DMS 273 (cell line): ENCODE measurements around the gene ARHGAP20.
"Not testable (repeated sequence)": the region's sequence is repeated elsewhere in the genome, so short reads cannot be mapped to it uniquely, and the experiment has no call there.

Experiments
- DNase-seq: peaks from one replicate; lab custom pipeline; 2025; ENCODE audit not compliant: unreplicated experiment; lab: John Stamatoyannopoulos, UW

The ARHGAP20 gene

DNA sequence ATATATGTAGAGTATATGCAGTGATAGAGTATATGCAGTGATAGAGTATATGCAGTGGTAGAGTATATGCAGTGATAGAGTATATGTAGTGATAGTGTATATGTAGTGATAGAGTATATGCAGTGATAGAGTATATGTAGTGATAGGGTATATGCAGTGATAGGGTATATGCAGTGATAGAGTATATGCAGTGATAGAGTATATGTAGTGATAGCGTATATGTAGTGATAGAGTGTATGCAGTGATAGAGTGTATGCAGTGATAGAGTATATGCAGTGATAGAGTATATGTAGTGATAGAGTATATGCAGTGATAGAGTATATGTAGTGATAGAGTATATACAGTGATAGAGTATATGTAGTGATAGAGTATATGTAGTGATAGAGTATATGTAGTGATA, 92.9 kb downstream of the ARHGAP20 start:
- not testable (repeated sequence) for DNase-seq

DNA sequence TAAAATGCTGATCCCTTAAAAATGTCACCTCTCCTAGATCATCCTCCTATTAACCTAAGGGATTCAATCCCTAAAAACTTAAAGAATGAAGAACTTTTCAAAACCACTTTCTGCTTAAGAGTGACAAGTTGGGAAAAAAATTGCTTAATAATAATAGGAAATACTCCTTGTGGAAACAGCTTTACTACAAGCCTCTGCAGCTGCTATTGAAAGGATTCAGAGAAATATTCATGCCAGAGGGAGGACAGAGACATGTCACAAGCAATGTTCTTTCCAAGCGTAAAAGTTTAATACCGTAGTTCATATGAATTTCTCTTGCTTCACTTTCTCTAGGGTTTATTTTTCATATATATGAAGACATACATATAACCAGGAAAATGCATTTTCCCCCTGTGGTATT, 98.2 kb downstream of the ARHGAP20 start:
- DNase-seq, result no peak

DNA sequence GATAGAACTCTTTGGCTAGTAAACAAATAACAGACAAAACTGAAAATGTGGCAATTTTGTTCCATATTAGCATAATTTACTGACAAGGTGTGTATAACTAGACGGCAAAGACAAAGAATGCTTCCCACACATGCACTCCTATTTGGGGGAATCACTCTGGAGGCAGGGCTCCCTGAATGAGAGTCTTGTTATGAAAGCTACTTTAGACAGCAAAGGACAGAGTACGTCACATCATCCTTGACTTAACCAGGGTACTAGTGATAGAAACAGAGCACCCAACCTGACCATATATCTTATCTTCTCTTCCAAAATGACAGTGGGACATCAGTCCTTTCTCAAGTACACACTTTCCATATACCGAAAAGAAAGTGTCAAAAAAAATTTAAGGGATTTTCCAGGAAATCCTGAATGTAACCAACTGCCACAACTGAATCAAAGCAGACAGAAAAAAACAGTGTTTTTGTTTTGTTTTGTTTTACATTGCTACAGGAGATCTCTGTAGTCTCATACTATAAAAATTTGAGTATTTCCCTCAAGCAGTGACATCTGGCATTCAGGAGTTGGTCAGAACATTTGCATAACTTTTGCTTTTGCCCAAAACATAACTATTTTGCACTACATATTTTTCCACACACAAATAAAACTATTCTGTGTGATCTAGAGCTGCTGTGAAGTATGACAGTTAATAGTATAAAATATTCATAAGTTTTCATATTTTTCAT, 98.9 kb downstream of the ARHGAP20 start:
- no peak for DNase-seq

DNA sequence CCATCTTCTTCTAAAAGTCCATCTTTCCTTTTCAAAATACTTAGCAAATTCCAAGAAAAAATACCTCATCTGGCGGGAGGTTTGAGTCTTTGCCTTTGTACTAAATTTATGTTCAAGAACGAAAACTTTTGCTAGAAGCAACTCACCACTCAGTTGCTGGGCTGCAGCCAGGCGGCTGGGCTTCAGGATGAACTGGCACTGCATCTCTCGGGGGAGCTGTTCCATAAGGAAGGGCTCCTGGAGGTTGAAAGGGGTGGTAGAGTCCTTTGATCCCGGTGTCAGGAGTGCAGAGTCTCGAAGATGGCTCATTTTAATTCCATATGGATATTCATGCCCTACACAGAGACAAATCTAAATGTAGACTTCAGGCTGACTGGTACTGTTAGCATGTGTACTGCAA, 105.8 kb downstream of the ARHGAP20 start:
- no peak for DNase-seq

DNA sequence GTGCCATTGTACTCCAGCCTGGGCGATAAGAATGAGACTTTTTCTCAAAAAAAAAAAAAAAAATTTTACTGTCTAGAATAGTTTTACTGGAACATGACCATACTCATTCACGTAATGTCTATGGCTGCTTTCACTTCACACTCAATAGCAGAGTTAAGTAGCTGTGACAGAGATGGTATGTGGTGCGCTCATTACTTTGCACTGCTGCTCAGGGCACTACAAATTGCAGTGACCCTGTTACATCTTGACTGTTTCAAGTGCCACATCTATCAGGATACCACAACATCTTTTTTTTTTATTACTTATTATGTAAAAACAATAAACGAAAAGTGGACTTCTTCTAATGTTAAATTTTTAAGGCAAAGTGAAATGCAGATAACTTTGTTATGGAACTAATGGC, 110.3 kb downstream of the ARHGAP20 start:
- no peak for DNase-seq

DNA sequence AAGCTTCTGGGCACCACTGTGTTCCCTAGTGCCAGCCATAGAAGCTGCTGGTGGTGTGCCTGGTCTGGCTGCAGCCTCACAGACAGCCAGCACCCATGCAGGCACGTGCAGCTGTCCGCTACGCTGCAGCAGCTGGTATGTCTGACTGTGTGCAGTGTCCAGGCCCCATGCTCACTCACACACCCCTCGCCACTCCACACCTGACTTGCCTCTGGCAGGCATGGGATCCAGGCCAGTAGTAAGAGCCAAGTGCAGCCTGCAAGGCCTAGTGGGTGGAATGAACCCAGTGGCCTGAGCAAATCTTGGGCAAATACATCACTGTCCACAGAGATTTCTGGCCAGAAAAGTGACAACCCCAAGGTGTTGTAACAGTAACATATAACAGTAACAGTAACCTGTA, 111.9 kb downstream of the ARHGAP20 start:
- no peak for DNase-seq

DNA sequence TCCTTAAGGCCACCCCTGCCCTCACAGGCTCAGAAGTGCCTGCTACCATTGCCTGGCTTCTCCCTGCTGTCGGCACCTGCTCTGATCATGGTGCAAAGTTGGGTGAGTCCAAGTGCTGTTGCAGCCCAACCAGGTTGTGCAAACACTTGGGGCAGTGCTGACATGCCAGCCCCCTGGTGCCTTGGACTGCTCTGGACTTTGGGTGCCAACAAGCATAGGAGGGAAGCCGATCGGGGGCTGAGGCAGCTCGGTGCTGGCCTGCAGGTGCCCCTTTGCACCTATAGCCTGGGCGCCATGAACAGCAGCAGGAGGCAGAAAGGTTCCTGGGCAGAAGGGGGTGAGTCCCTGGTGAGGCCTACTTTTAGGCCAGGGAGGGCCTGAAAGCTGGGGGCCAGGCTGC, 113.0 kb downstream of the ARHGAP20 start:
- no peak for DNase-seq

DNA sequence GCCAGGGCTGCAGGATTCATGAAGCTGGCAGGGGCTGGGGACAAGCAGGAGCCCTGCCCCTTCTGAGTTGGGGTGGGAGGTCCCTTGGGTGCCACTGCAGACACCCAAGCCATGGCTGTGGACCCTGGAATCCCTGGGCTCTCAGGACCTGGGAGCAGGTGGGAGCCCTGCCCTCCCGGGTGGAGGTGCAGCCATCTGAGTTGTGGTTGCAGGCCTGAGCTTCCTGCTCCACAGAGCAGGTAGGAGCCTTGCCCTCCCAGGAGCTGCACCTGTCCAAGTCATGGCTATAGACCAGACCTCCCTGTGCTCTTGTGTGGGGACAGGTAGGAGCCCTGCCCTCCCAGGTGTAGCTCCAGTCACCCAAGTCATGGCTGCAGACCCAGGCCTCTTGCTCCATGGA, 113.5 kb downstream of the ARHGAP20 start:
- DNase-seq, result no peak

DNA sequence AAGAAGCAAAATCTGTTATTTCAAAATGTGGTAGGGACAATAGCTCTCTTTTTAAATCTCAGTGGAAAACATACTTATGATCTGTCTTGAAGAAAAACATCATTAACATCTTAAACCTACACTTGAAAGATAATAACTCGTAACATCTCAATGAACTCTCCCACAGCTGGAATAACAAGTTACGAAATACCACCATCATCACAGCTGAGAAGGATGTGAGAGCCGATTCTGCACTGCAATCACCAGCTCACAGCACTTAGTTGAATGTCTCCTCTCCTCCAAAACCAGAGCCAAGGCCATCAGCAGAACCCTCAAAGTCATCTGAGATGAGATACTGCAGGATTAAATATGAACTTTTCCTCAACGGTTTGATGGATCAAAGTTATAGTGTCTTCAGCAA, 124.3 kb downstream of the ARHGAP20 start:
- DNase-seq, result no peak

DNA sequence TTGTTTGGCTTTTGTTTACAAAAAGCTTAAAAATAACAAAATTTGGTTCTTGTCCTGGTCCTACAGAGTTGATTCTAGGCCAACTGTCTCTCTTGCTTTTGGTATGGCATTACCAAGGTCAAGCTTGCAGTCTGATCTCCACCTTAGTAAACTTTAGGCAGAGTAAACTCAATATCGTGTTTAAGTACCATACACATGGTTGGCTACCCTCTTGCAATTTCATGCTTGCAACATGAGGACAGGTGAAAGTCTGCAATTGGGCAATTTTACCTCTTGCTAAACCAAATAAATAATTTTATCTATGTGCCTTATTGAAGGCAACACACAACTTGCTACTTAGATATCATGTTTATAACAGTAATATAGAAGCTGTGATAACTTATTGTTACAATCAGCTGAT, 125.1 kb downstream of the ARHGAP20 start:
- DNase-seq, result no peak

DNA sequence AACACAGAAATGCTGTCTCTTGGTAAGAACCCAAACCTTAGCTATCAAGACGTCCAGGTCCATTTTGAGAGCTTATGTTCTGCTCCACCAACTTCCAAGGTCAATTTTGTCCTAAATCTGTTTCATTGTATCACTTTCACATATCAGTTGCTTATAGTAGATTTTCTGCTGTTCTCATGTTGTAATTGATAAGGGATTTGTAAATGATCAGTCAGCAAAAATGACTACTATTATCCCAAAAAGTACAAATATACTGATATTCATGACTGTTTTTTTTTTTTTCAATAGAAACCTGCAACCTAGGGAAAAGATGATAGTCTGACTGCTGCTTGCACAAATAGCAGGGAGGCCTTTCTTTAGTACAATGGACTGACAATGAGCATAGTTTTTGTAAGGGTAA, 128.1 kb downstream of the ARHGAP20 start:
- DNase-seq, result no peak

DNA sequence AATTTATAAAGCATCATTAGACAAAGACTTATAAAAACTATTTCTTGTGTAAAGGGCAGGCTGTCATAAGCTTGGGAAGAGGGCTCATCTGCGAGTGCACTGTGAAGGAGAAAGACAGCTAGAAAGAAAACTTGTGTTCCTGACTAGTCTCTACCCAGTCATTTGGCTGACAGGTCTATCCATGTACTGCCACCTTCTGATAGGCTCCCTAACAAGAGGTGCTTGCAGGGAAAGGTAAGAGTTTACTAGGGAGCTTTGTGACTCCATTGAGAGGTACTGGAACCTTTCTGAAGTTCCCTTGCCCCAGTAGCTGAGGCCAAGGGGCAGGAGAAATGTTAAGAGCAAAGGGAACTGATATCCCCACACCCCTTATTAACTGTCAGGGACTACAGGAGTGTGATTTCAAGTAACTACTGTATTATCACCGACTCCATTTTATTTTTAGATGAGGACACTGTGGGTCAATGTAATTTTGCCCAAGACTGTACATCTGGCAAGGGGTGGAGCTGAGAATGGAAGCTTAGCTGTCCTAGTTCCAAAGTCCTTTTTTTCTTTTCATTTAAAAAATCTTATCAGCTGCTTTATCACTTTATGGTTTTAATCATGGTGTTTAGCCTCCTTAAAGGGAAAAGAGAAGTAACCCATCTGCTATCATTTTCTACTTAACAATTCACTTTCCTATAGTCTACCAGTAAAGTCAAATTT, 129.4 kb downstream of the ARHGAP20 start:
- no peak for DNase-seq

DNA sequence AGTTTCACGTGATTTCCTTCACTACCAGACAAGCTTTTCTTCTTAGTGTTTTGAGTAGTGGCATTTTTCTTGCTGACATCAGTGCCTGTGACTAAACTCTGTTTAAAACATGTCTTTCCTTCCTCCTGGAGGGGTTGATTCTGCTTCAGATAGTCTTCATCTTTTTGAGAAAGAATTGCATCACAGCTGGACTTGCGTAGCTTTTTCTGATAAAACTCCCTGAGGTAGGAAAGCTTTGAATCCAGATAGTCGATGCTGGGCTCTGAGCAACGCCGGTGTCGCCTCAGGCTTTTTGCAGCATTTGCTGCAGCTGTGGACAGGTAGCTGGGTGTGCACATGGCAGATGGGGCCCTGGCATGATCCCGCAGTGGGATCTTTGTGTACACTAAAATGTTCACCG, 131.7 kb downstream of the ARHGAP20 start:
- DNase-seq, result no peak

DNA sequence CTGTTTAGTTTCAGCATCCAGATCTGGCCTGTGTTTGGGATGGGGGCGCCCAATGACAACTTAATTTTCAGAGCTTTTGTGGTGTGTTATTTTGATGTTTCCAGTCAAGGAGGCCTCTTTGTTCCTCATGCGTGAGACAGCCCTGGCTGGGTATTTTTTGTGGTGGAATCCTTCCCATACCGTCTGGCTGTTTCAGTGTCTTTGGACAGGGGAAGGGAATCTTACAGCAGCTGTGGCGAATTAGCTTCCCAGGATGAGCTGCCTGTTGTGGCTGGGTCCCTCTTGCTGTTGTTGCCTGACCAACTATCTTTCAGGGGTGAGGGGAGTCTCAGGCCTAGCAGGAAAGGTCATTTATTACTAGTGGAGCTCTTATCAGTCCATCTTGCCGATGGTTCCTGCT, 138.8 kb downstream of the ARHGAP20 start:
- DNase-seq, result no peak

DNA sequence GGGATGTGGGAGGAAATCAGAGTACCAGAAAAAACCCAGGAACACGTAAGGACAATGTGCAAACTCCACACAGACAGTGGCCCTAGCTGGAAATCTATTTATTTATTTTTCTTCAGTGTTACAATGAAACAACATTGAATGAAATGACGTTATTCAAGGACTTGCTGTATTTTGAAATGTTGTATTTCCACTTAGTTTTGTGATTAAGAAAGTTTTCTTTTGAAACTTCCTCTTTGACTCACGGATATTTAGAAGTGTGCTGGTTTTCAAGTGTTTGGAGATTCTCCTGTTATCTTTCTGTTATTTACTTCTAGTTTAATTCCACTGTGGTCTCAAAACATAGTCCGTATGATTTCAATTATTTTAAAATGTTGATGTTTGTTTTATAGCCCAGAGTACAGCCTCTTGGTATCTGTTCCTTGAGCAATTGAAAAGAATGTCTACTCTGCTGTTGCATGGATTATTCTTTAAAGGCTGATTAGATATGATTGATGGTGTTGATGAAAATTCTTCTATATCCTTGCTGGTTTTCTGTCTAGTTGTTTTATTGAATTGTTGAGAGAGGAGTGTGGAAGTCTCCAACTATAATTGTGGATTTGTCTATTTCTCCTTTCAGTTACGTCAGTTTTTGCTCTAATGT, 141.0 kb downstream of the ARHGAP20 start:
- DNase-seq, result no peak

DNA sequence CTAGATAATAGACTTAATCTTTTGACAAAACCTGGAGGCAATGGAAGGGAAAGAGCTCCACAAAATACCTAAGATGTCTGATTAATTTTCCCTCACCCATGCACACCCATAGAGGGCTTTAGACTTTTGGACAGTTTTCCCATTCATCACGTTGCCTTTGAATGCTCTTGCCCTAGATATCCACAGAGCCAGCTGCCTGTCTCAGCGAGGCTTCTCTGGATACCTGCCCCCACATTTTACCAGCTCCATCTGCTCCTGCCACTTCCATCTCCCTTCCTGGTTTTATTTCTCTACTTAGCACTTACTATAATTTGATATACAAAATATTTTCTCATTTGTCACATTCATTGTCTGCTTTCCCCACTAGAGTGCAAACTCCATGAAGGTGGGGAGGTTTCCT, 145.7 kb downstream of the ARHGAP20 start:
- peak; percentile 9 for DNase-seq

DNA sequence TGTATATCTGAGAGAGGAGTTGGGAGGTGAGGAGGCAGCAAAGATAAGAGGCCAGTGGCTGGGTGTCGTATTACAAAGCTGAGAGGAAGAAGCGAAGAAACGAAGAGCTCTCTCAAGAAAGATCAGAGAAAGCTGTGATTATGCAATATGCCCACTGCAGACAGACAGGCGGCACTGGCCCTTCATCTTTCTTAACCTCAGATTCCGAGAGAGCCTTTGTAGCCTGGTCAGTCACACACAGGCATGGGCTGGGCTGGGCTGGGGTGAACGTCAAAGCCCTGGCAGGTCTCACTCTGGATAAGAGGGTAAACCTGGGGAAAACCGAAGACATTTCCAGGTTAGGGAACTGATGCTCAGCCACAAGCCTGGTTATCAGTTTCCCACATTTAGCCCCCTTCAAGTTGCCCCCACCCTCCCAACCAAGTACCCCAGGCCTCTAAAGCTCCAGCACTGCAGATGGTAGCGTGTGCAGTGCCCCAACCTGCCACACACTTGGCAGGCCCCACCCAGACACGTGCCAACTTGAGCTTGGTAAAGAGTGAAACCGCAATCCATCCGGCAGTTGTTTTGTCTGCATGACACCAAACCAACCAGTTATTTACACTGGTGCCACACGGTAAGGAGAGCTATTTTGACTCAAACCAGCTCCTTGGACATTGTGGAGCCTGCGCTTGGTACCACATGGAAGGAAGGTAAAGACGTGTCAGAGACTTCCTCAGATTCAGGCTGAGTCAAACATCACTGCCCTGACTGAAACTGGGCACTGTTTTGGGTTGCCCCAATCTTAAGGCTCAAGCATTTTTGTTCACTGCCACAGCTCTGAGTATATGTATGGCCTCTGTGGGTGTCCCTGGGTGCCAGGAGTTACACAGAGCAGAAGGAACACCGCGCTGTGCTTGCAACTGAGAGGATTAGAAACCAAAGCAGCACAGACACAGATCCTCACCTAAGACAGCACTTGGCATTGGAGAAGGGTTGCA, 146.6 kb downstream of the ARHGAP20 start:
- peak; percentile 61 for DNase-seq

DNA sequence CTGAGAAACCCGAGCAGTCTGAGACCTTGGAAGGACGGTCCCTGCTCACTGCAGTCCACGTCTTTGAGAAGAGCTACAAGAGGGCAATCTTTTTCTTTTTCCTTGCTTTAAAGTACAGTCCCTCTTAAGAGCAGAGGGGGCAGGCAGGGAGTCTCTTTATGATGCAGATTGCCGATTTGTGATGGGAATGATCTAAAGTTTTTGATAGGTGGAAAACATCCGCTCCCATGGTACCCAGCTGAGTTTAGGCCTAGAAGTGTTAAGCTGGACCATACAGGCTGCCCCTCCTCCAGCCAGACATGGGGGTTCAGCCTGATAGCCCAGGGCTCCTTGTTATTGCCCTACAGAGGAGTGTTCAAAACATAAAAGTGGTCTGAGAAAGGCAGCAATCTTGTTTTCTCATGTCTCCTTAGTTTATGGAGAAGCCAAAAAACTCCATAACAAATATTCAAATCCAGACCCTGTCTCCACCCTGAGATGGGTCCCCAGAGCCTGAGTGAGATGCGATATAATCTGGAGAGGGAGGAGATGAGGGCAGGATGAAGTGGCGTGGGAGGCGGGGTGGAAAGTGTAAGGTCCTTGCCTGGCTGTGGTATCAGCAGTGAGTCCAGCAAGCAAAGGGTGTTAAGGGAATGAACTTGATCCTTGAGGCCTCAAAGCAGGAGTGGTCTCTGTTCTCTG, 147.4 kb downstream of the ARHGAP20 start:
- DNase-seq, result no peak

DNA sequence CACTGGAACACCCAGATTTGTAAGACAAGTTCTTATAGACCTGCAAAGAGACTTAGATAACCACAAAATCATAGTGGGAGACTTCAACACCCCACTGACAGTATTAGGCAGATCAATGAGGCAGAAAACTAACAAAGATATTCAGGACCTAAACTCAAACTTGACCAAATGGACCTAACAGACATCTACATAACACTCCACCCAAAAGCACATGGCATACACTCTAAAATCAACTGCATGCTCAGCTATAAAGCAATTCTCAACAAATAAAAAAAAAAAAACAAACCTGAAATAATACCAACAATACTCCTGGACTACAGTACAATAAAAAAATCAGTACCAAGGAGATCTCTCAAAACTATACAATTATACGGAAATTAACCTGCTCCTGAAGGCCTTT, 167.5 kb downstream of the ARHGAP20 start:
- no peak for DNase-seq

DNA sequence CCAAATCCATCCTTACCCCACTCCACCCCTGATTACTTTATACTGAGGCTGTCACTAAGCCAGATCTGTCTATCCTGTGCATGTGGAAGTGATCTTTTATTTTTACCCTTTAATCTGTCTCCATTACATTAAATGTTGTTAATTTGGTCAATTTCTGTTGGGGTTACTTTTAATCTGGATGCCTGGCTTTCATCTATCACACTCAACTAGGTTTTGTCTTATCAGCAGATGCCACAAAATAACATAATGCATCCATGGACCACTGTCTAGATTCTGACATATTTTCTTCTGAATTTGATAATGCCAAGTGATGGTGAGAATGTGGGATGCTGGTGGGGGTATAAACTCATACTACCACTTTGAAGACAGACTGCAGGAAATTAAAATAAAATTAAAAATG, 174.1 kb downstream of the ARHGAP20 start:
- DNase-seq, result no peak
